ENCODE measurements around the gene PRMT9.

The PRMT9 gene

GRCh38 chr4:147640331-147640730 is 43.6 kb downstream of the PRMT9 start:
- TF ChIP-seq CTCF (IDR thresholded peaks at IDR 0.05; ENCODE audit: borderline replicate concordance, control extremely low read depth, extremely low read depth, insufficient read depth, missing control alignments): no peak
- in situ Hi-C loops (cut with MboI; ENCODE audit: low sequenced_read_pairs, unreplicated experiment): no loop called here
- DNase-seq (ENCODE audit: low spot score): no peak

GRCh38 chr4:147639388-147639787 is 44.6 kb downstream of the PRMT9 start:
- DNase-seq (ENCODE audit: low spot score): no peak
- no peak for TF ChIP-seq CTCF (IDR thresholded peaks at IDR 0.05; ENCODE audit: borderline replicate concordance, control extremely low read depth, extremely low read depth, insufficient read depth, missing control alignments)
- in situ Hi-C loops (cut with MboI; ENCODE audit: low sequenced_read_pairs, unreplicated experiment): no loop called here

GRCh38 chr4:147638942-147639341 is 45.0 kb downstream of the PRMT9 start:
- in situ Hi-C loops (cut with MboI; ENCODE audit: low sequenced_read_pairs, unreplicated experiment): no loop called here
- no peak for DNase-seq (ENCODE audit: low spot score)
- no peak for TF ChIP-seq CTCF (IDR thresholded peaks at IDR 0.05; ENCODE audit: borderline replicate concordance, control extremely low read depth, extremely low read depth, insufficient read depth, missing control alignments)

GRCh38 chr4:147638365-147638764 is 45.6 kb downstream of the PRMT9 start:
- DNase-seq (ENCODE audit: low spot score): no peak
- TF ChIP-seq CTCF (IDR thresholded peaks at IDR 0.05; ENCODE audit: borderline replicate concordance, control extremely low read depth, extremely low read depth, insufficient read depth, missing control alignments): no peak
- in situ Hi-C loops (cut with MboI; ENCODE audit: low sequenced_read_pairs, unreplicated experiment): no loop called here

GRCh38 chr4:147635348-147635747 is 48.6 kb downstream of the PRMT9 start:
- no peak for TF ChIP-seq CTCF (IDR thresholded peaks at IDR 0.05; ENCODE audit: borderline replicate concordance, control extremely low read depth, extremely low read depth, insufficient read depth, missing control alignments)
- DNase-seq (ENCODE audit: low spot score): no peak
- in situ Hi-C loops (cut with MboI; ENCODE audit: low sequenced_read_pairs, unreplicated experiment): no loop called here

- TF ChIP-seq CTCF (IDR thresholded peaks at IDR 0.05; ENCODE audit: borderline replicate concordance, control extremely low read depth, extremely low read depth, insufficient read depth, missing control alignments): no peak
- in situ Hi-C loops (cut with MboI; ENCODE audit: low sequenced_read_pairs, unreplicated experiment): no loop called here
- DNase-seq (ENCODE audit: low spot score): no peak
Observed at GRCh38 chr4:147633643-147634042, 50.3 kb downstream of the PRMT9 start.

- in situ Hi-C loops (cut with MboI; ENCODE audit: low sequenced_read_pairs, unreplicated experiment): no loop called here
- no peak for DNase-seq (ENCODE audit: low spot score)
- no peak for TF ChIP-seq CTCF (IDR thresholded peaks at IDR 0.05; ENCODE audit: borderline replicate concordance, control extremely low read depth, extremely low read depth, insufficient read depth, missing control alignments)
Observed at GRCh38 chr4:147633113-147633512, 50.9 kb downstream of the PRMT9 start.
